Limb (tissue), 2 donors: ENCODE data around the gene ESR1.
"Not testable (repeated sequence)": the region's sequence is repeated elsewhere in the genome, so short reads cannot be mapped to it uniquely, and the experiment has no call there.

Source experiments
- DNase-seq, 2 donors: peaks; one replicate each; pipeline ENCODE4 v3.0.0-alpha.2; 2016; ENCODE audit errors: extremely low spot score in 2 of 2

The ESR1 gene

GRCh38 chr6:151891524-151891923, 84.0 kb downstream of the ESR1 start:
- DNase-seq, result no peak

GRCh38 chr6:151894426-151894825, 86.9 kb downstream of the ESR1 start:
- not testable (repeated sequence) for DNase-seq

GRCh38 chr6:151899221-151899620, 91.7 kb downstream of the ESR1 start:
- DNase-seq, result not testable (repeated sequence)

- not testable (repeated sequence) for DNase-seq
Measured at GRCh38 chr6:151899796-151900195, 92.3 kb downstream of the ESR1 start.

- no peak for DNase-seq
Measured at GRCh38 chr6:151900256-151900655, 92.8 kb downstream of the ESR1 start.

DNA sequence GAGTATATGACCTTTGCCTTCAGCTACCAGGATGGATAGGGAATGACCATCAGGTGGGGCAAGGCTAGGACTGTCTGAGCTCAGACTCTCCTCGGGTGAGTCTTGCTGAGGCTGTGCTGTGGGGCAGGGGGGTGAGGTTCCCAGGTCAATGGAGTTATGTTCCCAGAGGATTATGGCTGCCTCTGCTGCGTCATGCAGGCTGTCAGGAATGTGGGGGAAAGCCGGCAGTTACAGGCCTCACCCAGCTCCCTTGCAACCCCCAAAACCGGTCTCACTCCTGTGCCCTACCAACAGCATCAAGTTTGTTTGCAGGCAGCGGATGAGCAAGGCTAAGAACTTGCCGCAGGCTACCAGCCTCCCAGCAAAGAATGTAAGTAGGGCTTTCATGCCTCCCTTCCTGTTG, 93.5 kb downstream of the ESR1 start:
- DNase-seq, result no peak

DNA sequence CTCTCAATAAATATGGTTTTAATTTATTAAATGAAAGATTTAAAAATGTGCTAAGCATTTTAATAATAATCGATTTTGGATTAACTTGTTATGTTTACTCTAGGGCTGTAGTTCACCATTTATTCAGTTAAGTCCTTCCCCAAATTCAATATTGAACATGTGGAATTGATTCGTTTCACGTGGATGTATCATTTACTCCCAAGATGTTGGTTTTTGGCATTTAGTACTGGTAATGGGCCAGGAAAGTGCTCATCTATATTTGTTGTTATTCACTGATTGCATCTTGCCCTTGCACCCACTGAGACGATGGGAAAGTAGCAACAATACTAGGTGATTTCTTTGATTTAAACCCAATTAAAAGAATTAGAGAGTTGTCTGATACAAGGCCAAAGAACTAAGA, 97.1 kb downstream of the ESR1 start:
- DNase-seq, result no peak

DNA sequence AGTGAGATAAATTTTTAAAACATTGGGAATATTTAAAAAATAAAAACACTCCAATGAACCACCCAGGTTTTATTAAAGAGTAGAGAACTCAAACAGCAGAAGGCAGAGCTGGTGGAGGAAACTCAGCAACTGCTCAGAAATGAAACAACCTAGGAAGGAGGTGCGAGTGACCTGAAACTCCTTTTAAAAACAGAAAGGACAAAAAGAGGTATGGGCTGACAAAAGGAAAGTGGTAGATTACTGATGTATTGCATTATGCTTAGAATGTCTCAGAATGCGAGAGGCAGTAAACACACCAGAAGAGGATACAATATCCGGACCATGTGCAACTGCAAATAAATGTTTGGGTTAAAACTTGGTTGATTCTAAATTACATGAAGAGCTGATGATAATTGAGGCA, 97.6 kb downstream of the ESR1 start:
- no peak for DNase-seq

GRCh38 chr6:151905854-151906253, 98.4 kb downstream of the ESR1 start:
- no peak for DNase-seq

GRCh38 chr6:151911401-151911800, 103.9 kb downstream of the ESR1 start:
- no peak for DNase-seq

GRCh38 chr6:151914484-151914883, 107.0 kb downstream of the ESR1 start:
- no peak for DNase-seq

- DNase-seq, result no peak
Measured at GRCh38 chr6:151916075-151916474, 108.6 kb downstream of the ESR1 start.

DNA sequence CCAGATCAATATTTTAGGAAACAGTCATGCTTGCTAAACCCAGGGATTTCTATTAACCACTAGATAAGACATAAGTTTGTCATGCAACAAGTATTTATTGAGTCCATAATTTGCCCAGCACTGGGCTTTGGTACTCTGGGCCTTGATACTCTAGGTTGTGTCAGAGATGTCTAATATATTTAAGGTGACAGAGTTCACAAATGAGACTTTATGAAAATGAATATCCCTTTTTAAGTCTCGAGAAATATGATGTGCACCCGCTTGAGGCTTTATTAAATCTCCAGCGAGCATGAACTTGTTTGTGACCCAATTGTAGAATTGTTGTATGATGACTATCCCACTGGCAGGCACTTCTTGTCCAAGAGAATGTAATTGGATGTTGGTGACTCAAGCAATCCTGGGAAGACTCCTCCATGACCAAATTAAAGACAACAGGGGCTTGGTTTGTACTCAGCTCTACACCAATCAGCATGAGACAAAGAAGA, 109.2 kb downstream of the ESR1 start:
- DNase-seq, result no peak

DNA sequence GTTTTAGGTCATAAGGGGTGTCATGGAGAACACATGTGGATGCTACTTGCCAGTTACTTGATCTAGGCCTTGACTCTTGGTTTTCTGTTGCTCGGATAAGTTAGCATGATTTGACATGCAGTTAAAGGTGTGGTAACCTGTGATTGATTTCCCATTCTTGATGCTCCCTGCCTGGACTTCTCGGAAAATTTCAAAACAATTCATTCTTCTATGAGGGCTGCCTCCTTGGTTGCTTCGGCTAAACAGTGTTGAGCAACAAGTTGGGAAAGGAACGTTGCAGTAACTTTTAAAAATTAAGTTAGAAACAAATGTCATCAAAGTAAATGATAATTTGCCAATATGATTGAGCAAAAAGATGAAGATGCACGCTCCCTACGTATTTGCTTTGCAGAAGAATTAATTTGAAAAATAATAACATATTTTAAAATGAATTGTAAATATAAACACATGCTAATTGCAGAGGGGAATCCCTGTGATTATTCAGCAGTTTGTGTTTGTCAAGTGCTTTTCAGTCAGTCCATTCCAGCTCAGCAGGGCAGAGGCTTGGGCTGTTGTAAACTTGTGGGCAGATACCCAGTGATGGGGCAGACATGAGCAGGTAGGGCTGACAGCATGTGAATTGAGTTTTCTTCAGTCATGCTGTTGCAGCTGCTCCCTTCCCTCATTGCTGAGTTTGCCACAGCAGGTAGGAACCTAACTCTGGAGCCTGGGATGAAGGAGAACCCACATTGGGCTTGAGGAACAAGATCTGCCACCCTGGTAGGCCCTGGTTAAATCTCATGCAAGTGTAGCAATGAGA, 110.2 kb downstream of the ESR1 start:
- DNase-seq, result no peak

- no peak for DNase-seq
Measured at GRCh38 chr6:151940307-151940706, 132.8 kb downstream of the ESR1 start.

- DNase-seq, result no peak
Measured at GRCh38 chr6:151948002-151948743, 140.7 kb downstream of the ESR1 start.

GRCh38 chr6:151958332-151958731, 150.8 kb downstream of the ESR1 start:
- DNase-seq, result no peak

DNA sequence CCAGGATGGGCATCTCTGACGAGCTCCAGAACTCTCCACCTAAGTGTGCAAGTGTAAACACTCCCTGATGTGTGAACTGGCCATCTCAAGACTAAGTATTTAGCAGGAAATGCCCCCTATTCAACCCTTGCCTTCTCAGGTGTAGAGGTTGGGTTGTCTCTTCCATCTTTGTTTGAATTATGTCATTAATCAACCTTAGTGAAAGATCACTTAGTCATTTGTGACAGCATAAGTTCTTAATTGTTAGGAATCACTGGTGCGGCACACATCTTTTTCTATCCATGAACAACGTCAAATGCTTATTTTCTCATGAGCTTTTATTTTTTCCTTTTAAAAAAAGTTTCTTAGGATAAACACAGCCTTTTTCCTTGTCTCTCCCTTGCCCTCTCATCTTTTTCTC, 151.6 kb downstream of the ESR1 start:
- DNase-seq, result no peak

GRCh38 chr6:151961809-151962208, 154.3 kb downstream of the ESR1 start:
- no peak for DNase-seq

GRCh38 chr6:151962246-151962846, 154.9 kb downstream of the ESR1 start:
- DNase-seq, result no peak

- no peak for DNase-seq
Measured at GRCh38 chr6:151963001-151963400, 155.5 kb downstream of the ESR1 start.

GRCh38 chr6:151964412-151964811, 156.9 kb downstream of the ESR1 start:
- not testable (repeated sequence) for DNase-seq
